Activated naive CD8-positive, alpha-beta T cell treated with anti-CD3 and anti-CD28 coated beads, Interleukin-2, amount 50 U/mL, for 24 hours (primary cell): Measurements from ENCODE around the gene ZAR1.
A peak's percentile ranks its signal among the peaks of the same experiment; 100 is the strongest.
"Not testable (repeated sequence)": the region's sequence is repeated elsewhere in the genome, so short reads cannot be mapped to it uniquely, and the experiment has no call there.

ENCODE experiments used
- ATAC-seq: fragments of 150-1000 bp; cut with Tn5 transposase; one replicate; pipeline ENCODE4 v1.10.0; 2021
- DNase-seq: peaks from one replicate; pipeline ENCODE4 v3.0.0; 2021
- H3K27ac Mint-ChIP-seq: one replicate; pipeline ENCODE4 v1.8.0; 2021; ENCODE audit warnings: mild to moderate bottlenecking, mixed read lengths
- H3K27me3 Mint-ChIP-seq: one replicate; pipeline ENCODE4 v1.8.0; 2021; ENCODE audit warnings: mixed read lengths
- H3K36me3 Mint-ChIP-seq: one replicate; pipeline ENCODE4 v1.8.0; 2021; ENCODE audit warnings: low read depth, mixed read lengths
- H3K4me1 Mint-ChIP-seq: one replicate; pipeline ENCODE4 v1.8.0; 2021; ENCODE audit warnings: mixed read lengths
- H3K4me3 Mint-ChIP-seq: one replicate; pipeline ENCODE4 v1.8.0; 2021; ENCODE audit warnings: mild to moderate bottlenecking, moderate library complexity, mixed read lengths
- H3K9me3 Mint-ChIP-seq: one replicate; pipeline ENCODE4 v1.8.0; 2021; ENCODE audit warnings: mixed read lengths

The ZAR1 gene

GRCh38 chr4:48490012-48490679, at the start of gene ZAR1:
TSS of gene ZAR1 (plus strand) at chr4:48490252. CDS start at chr4:48490292, 40 bp downstream.
- no peak within 1 kb of the TSS for H3K27ac Mint-ChIP-seq
- peaks cover 49% of the 10 kb centered on the region for H3K27me3 Mint-ChIP-seq

GRCh38 chr4:48440914-48441313, 49.1 kb upstream of the ZAR1 start:
- not testable (repeated sequence) for DNase-seq, ATAC-seq, H3K27ac Mint-ChIP-seq, H3K27me3 Mint-ChIP-seq, H3K9me3 Mint-ChIP-seq, H3K4me3 Mint-ChIP-seq, H3K4me1 Mint-ChIP-seq, H3K36me3 Mint-ChIP-seq

More at GRCh38 chr4:48490012-48490679, at the start of gene ZAR1:
- DNase-seq (no peak), ATAC-seq (no peak)
- Mint-ChIP-seq H3K9me3 (no peaks in the 10 kb centered on the region), H3K36me3 (no peaks in the 10 kb centered on the region), H3K4me3 (peak within 1 kb of the TSS; percentile 34), H3K4me1 (peaks cover 2% of the 10 kb centered on the region)

- ATAC-seq (no peak), DNase-seq (no peak)
- Mint-ChIP-seq H3K36me3 (no peaks in the 10 kb centered on the region), H3K4me1 (no peaks in the 10 kb centered on the region), H3K9me3 (no peaks in the 10 kb centered on the region), H3K4me3 (no peak overlapping the region), H3K27ac (no peak overlapping the region), H3K27me3 (peaks cover 2% of the 10 kb centered on the region)
These were observed 44.3 kb upstream of the ZAR1 start for GRCh38 chr4:48445704-48446103.

- DNase-seq (no peak), ATAC-seq (no peak)
- H3K27me3 Mint-ChIP-seq = no peaks in the 10 kb centered on the region
- H3K4me1 Mint-ChIP-seq = no peaks in the 10 kb centered on the region
- no peak overlapping the region for H3K27ac Mint-ChIP-seq
- no peak overlapping the region for H3K4me3 Mint-ChIP-seq
- no peaks in the 10 kb centered on the region for H3K9me3 Mint-ChIP-seq
- no peaks in the 10 kb centered on the region for H3K36me3 Mint-ChIP-seq
These were observed 43.4 kb upstream of the ZAR1 start for GRCh38 chr4:48446642-48447041.

- Mint-ChIP-seq H3K27ac (no peak overlapping the region), H3K4me1 (no peaks in the 10 kb centered on the region), H3K9me3 (no peaks in the 10 kb centered on the region), H3K36me3 (no peaks in the 10 kb centered on the region), H3K27me3 (no peaks in the 10 kb centered on the region), H3K4me3 (no peak overlapping the region)
- ATAC-seq (no peak), DNase-seq (no peak)
These were observed 40.9 kb upstream of the ZAR1 start for GRCh38 chr4:48449151-48449550.

GRCh38 chr4:48450740-48451139, 39.3 kb upstream of the ZAR1 start:
- no peaks in the 10 kb centered on the region for H3K9me3 Mint-ChIP-seq
- H3K27ac Mint-ChIP-seq = no peak overlapping the region
- no peaks in the 10 kb centered on the region for H3K36me3 Mint-ChIP-seq
- no peaks in the 10 kb centered on the region for H3K4me1 Mint-ChIP-seq
- DNase-seq (no peak), ATAC-seq (no peak)
- no peak overlapping the region for H3K4me3 Mint-ChIP-seq
- H3K27me3 Mint-ChIP-seq = no peaks in the 10 kb centered on the region

GRCh38 chr4:48451656-48452055, 38.4 kb upstream of the ZAR1 start:
- not testable (repeated sequence) for H3K27ac Mint-ChIP-seq, ATAC-seq, H3K9me3 Mint-ChIP-seq, DNase-seq, H3K27me3 Mint-ChIP-seq, H3K4me3 Mint-ChIP-seq, H3K36me3 Mint-ChIP-seq, H3K4me1 Mint-ChIP-seq

- Mint-ChIP-seq H3K4me1 (no peaks in the 10 kb centered on the region), H3K9me3 (peaks cover 7% of the 10 kb centered on the region), H3K36me3 (no peaks in the 10 kb centered on the region), H3K27me3 (no peaks in the 10 kb centered on the region), H3K4me3 (no peak overlapping the region), H3K27ac (no peak overlapping the region)
- ATAC-seq = no peak
- no peak for DNase-seq
These were observed 35.5 kb upstream of the ZAR1 start for GRCh38 chr4:48454591-48454990.

GRCh38 chr4:48461000-48461399, 29.1 kb upstream of the ZAR1 start:
- H3K9me3 Mint-ChIP-seq = peaks cover 7% of the 10 kb centered on the region
- H3K36me3 Mint-ChIP-seq = no peaks in the 10 kb centered on the region
- H3K4me3 Mint-ChIP-seq = no peak overlapping the region
- no peaks in the 10 kb centered on the region for H3K27me3 Mint-ChIP-seq
- H3K4me1 Mint-ChIP-seq = no peaks in the 10 kb centered on the region
- no peak for ATAC-seq
- no peak overlapping the region for H3K27ac Mint-ChIP-seq
- DNase-seq = no peak

- ATAC-seq = no peak
- H3K27me3 Mint-ChIP-seq = no peaks in the 10 kb centered on the region
These were observed 27.7 kb upstream of the ZAR1 start for GRCh38 chr4:48462363-48462762.

GRCh38 chr4:48467442-48467841, 22.6 kb upstream of the ZAR1 start:
- H3K27me3 Mint-ChIP-seq = peaks cover 2% of the 10 kb centered on the region
- DNase-seq = no peak
- no peak overlapping the region for H3K4me3 Mint-ChIP-seq
- H3K4me1 Mint-ChIP-seq = no peaks in the 10 kb centered on the region
- no peaks in the 10 kb centered on the region for H3K36me3 Mint-ChIP-seq
- no peak overlapping the region for H3K27ac Mint-ChIP-seq
- H3K9me3 Mint-ChIP-seq = no peaks in the 10 kb centered on the region
- no peak for ATAC-seq

More at GRCh38 chr4:48462363-48462762, 27.7 kb upstream of the ZAR1 start:
- no peak overlapping the region for H3K27ac Mint-ChIP-seq
- peaks cover 5% of the 10 kb centered on the region for H3K9me3 Mint-ChIP-seq
- H3K36me3 Mint-ChIP-seq = no peaks in the 10 kb centered on the region
- H3K4me1 Mint-ChIP-seq = no peaks in the 10 kb centered on the region
- no peak overlapping the region for H3K4me3 Mint-ChIP-seq
- no peak for DNase-seq

- Mint-ChIP-seq H3K27ac (no peak overlapping the region), H3K9me3 (no peaks in the 10 kb centered on the region), H3K4me3 (no peak overlapping the region), H3K4me1 (no peaks in the 10 kb centered on the region), H3K27me3 (peaks cover 2% of the 10 kb centered on the region), H3K36me3 (no peaks in the 10 kb centered on the region)
- ATAC-seq (no peak), DNase-seq (no peak)
These were observed 22.2 kb upstream of the ZAR1 start for GRCh38 chr4:48467891-48468290.

- no peak overlapping the region for H3K27ac Mint-ChIP-seq
- DNase-seq (no peak), ATAC-seq (no peak)
- H3K36me3 Mint-ChIP-seq = no peaks in the 10 kb centered on the region
- H3K4me3 Mint-ChIP-seq = no peak overlapping the region
- peaks cover 2% of the 10 kb centered on the region for H3K27me3 Mint-ChIP-seq
- H3K4me1 Mint-ChIP-seq = no peaks in the 10 kb centered on the region
- H3K9me3 Mint-ChIP-seq = no peaks in the 10 kb centered on the region
These were observed 19.9 kb upstream of the ZAR1 start for GRCh38 chr4:48470137-48470536.

- Mint-ChIP-seq H3K4me1 (no peaks in the 10 kb centered on the region), H3K36me3 (no peaks in the 10 kb centered on the region), H3K4me3 (no peak overlapping the region), H3K27me3 (peaks cover 3% of the 10 kb centered on the region), H3K9me3 (no peaks in the 10 kb centered on the region), H3K27ac (no peak overlapping the region)
- DNase-seq (no peak), ATAC-seq (no peak)
These were observed 19.5 kb upstream of the ZAR1 start for GRCh38 chr4:48470570-48470969.

GRCh38 chr4:48472794-48473193, 17.3 kb upstream of the ZAR1 start:
- ATAC-seq (no peak), DNase-seq (no peak)
- Mint-ChIP-seq H3K4me3 (no peak overlapping the region), H3K27me3 (peaks cover 3% of the 10 kb centered on the region), H3K4me1 (no peaks in the 10 kb centered on the region), H3K36me3 (no peaks in the 10 kb centered on the region), H3K27ac (no peak overlapping the region), H3K9me3 (no peaks in the 10 kb centered on the region)

- no peaks in the 10 kb centered on the region for H3K4me1 Mint-ChIP-seq
- no peak overlapping the region for H3K27ac Mint-ChIP-seq
- no peak overlapping the region for H3K4me3 Mint-ChIP-seq
- no peak for ATAC-seq
- H3K9me3 Mint-ChIP-seq = no peaks in the 10 kb centered on the region
- no peak for DNase-seq
- H3K27me3 Mint-ChIP-seq = peaks cover 11% of the 10 kb centered on the region
- H3K36me3 Mint-ChIP-seq = no peaks in the 10 kb centered on the region
These were observed 14.3 kb upstream of the ZAR1 start for GRCh38 chr4:48475770-48476169.
